Measurements from ENCODE around the gene UPK1A. TPM values are rescaled to one million over a fixed set of nuclear protein-coding genes. Genes with fewer than 3 reads are reported as not detected.

Gene UPK1A
- total RNA-seq, 4 donors from 2014 or later = 4.6 to 18.7 (median 9.8) TPM; not detected in 1

- Histone ChIP-seq H3K4me3 (peak overlapping the region; percentile 75 to 98 (median 94)), H3K4me1 (peaks cover 24 to 41% (median 25%) of the 10 kb centered on the region in 3 donors), H3K9me3 (no peaks in the 10 kb centered on the region), H3K36me3 (peaks cover 6 to 27% (median 12%) of the 10 kb centered on the region in 3 donors), H3K27me3 (no peaks in the 10 kb centered on the region), H3K27ac (peak overlapping the region; percentile 86 to 98 (median 94))
- DNase-seq = peak; percentile 82
- WGBS, 2 donors = 0% methylated on average over 25 of the region's 77 CpGs; no CpG with 5 or more reads in 1 of the 2 donors
- intact Hi-C loops (cut with DNase I) = loop anchor here (2.0 to 10.0 kb wide), 2 partner anchors 22 to 172 kb away; partner anchors contain the start of gene TMEM147
- TF ChIP-seq, protein P1, sequence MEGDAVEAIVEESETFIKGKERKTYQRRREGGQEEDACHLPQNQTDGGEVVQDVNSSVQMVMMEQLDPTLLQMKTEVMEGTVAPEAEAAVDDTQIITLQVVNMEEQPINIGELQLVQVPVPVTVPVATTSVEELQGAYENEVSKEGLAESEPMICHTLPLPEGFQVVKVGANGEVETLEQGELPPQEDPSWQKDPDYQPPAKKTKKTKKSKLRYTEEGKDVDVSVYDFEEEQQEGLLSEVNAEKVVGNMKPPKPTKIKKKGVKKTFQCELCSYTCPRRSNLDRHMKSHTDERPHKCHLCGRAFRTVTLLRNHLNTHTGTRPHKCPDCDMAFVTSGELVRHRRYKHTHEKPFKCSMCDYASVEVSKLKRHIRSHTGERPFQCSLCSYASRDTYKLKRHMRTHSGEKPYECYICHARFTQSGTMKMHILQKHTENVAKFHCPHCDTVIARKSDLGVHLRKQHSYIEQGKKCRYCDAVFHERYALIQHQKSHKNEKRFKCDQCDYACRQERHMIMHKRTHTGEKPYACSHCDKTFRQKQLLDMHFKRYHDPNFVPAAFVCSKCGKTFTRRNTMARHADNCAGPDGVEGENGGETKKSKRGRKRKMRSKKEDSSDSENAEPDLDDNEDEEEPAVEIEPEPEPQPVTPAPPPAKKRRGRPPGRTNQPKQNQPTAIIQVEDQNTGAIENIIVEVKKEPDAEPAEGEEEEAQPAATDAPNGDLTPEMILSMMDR (IDR thresholded peaks at IDR 0.05) = peak; percentile 88 to 96 (median 92)
- peak in 1 of 4 donors; percentile 41 for TF ChIP-seq POLR2A (IDR thresholded peaks at IDR 0.05)
These were observed 50.7 kb downstream of the UPK1A start for GRCh38 chr19:35716801-35717664.

DNA sequence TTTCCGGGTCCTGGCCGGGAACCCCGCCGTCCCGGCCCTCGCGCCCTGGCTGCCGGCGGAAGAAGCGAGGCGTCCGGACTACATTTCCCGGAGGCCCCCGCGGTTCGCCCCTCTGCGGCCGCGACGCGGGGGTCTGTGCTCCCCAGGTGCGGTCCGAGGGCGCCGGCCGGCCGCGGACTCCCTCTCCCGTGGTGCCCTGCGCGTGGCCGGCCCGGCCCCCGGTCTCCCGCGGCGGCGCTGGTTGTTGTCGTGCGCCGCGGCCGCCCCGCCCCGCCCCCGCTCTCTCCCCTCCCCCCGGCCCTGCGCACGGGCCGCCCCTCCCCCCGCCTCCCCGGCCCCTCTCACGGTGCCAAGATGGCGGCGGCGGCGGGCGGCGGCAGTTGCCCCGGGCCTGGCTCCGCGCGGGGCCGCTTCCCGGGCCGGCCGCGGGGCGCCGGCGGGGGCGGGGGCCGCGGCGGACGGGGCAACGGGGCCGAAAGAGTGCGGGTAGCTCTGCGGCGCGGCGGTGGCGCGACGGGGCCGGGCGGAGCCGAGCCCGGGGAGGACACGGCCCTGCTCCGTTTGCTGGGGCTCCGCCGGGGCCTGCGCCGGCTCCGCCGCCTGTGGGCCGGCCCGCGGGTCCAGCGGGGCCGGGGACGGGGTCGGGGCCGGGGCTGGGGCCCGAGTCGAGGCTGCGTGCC, 51.5 kb downstream of the UPK1A start, which contains the start of gene KMT2B:
TSS of gene KMT2B (plus strand) at position 339 of the 680 bp plus-strand sequence. CDS start at position 355, 16 bp downstream.
- TF ChIP-seq, protein P1 (IDR thresholded peaks at IDR 0.05) = peak in 1 of 6 experiments; percentile 12
- no peak for TF ChIP-seq POLR2A (IDR thresholded peaks at IDR 0.05)
- no CpG with 5 or more reads among the region's 109 CpGs for WGBS, 2 donors
- H3K4me1 ChIP-seq = peaks cover 24 to 41% (median 25%) of the 10 kb centered on the region in 3 donors

GRCh38 chr19:35718345-35719041, 52.2 kb downstream of the UPK1A start:
- TF ChIP-seq, protein P1 (IDR thresholded peaks at IDR 0.05) = no peak
- no peak for TF ChIP-seq POLR2A (IDR thresholded peaks at IDR 0.05)
- Histone ChIP-seq H3K4me1 (peaks cover 24 to 41% (median 25%) of the 10 kb centered on the region in 3 donors), H3K4me3 (peak overlapping the region; percentile 75 to 98 (median 94)), H3K9me3 (no peaks in the 10 kb centered on the region), H3K36me3 (peaks cover 19 to 42% (median 24%) of the 10 kb centered on the region in 3 donors), H3K27ac (peak overlapping the region; percentile 89 to 98 (median 94)), H3K27me3 (no peaks in the 10 kb centered on the region)
- intact Hi-C loops (cut with DNase I) = loop anchor here (10.0 kb wide), 1 partner anchor 174 kb away; the partner anchor contains the start of gene TMEM147
- no peak for DNase-seq
- 0 to 2% methylated on average over 9 to 20 of the region's 42 CpGs for WGBS, 2 donors

More for the DNA sequence above, 51.5 kb downstream of the UPK1A start, which contains the start of gene KMT2B:
- no peak for DNase-seq
- Histone ChIP-seq H3K9me3 (no peaks in the 10 kb centered on the region), H3K27ac (peak within 1 kb of the TSS; percentile 89 to 98 (median 94)), H3K36me3 (peaks cover 13 to 35% (median 18%) of the 10 kb centered on the region in 3 donors), H3K27me3 (no peaks in the 10 kb centered on the region), H3K4me3 (peak within 1 kb of the TSS; percentile 75 to 98 (median 94))
- intact Hi-C loops (cut with DNase I) = loop anchor here (2.0 to 10.0 kb wide), 2 partner anchors 23 to 173 kb away; partner anchors contain the start of gene TMEM147

DNA sequence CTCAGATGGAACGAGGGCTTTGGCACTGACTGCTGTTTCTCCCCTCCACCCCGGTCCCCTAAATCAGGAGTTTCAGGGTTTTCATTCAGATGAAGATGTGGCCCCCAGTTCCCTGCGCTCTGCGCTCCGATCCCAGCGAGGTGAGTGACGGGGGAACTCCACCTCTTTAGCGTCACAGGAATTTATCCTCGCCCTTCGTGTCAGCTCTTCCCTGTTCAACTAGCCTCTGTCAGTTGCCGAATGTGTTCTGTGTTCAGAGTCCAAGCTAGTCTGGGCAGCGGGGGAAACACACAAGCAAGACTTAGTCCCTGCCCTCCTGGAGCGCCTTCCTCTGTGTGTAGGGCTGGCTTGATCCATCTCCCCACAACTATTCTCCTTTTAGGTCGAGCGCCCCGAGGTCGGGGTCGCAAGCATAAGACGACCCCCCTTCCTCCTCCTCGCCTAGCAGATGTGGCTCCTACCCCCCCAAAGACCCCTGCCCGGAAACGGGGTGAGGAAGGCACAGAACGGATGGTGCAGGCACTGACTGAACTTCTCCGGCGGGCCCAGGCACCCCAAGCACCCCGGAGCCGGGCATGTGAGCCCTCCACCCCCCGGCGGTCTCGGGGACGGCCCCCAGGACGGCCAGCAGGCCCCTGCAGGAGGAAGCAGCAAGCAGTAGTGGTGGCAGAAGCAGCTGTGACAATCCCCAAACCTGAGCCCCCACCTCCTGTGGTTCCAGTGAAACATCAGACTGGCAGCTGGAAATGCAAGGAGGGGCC, 53.3 kb downstream of the UPK1A start:
- Histone ChIP-seq H3K9me3 (no peaks in the 10 kb centered on the region), H3K27ac (peak overlapping the region in 1 of 4 donors; percentile 96), H3K36me3 (peaks cover 30 to 53% (median 30%) of the 10 kb centered on the region in 3 donors), H3K4me1 (peaks cover 24 to 41% (median 25%) of the 10 kb centered on the region in 3 donors), H3K27me3 (no peaks in the 10 kb centered on the region), H3K4me3 (peak overlapping the region in 2 of 4 donors; percentile 93 to 98)
- intact Hi-C loops (cut with DNase I) = loop anchor here (10.0 kb wide), 1 partner anchor 175 kb away; the partner anchor contains the start of gene TMEM147
- DNase-seq = no peak
- WGBS, 2 donors = 83 to 88% methylated on average over 13 to 19 of the region's 32 CpGs
- no peak for TF ChIP-seq POLR2A (IDR thresholded peaks at IDR 0.05)
- TF ChIP-seq, protein P1 (IDR thresholded peaks at IDR 0.05) = no peak

Measured in esophagus squamous epithelium (tissue), 5 donors.